HEK293T (cell line): ENCODE measurements around the gene OXSM.

Source experiments
- CTCF ChIA-PET: fragments of 350-600 bp; formaldehyde crosslinking; extraction: SDS; loops from one replicate; lab custom pipeline; 2021; ENCODE audit warnings: antibody characterized with exemption, inconsistent platforms; lab: Yijun Ruan, JAX
- POLR2A ChIA-PET: fragments of 350-600 bp; formaldehyde crosslinking; extraction: SDS; loops from one replicate; lab custom pipeline; 2020; ENCODE audit warnings: antibody characterized with exemption, inconsistent platforms; lab: Yijun Ruan, JAX
- DNase-seq: peaks from one replicate; pipeline ENCODE4 v3.0.0; 2012; ENCODE audit warnings: mixed read lengths; ENCODE audit errors: extremely low spot score
- ELF4 ChIP-seq: fragments of 450-650 bp; IDR thresholded peaks from 2 replicates; pipeline ENCODE4 v1.6.1; 2017; ENCODE audit warnings: antibody characterized with exemption
- FOXA1 ChIP-seq: fragments of 450-650 bp; IDR thresholded peaks from 2 replicates; pipeline ENCODE4 v1.6.1; 2016; ENCODE audit warnings: mild to moderate bottlenecking
- NFRKB ChIP-seq: fragments of 450-650 bp; IDR thresholded peaks from 2 replicates; pipeline ENCODE4 v1.6.1; 2016; ENCODE audit warnings: mild to moderate bottlenecking, moderate library complexity
- ZNF384 ChIP-seq: fragments of 450-650 bp; IDR thresholded peaks from 2 replicates; pipeline ENCODE4 v1.6.1; 2016

OXSM gene

DNA sequence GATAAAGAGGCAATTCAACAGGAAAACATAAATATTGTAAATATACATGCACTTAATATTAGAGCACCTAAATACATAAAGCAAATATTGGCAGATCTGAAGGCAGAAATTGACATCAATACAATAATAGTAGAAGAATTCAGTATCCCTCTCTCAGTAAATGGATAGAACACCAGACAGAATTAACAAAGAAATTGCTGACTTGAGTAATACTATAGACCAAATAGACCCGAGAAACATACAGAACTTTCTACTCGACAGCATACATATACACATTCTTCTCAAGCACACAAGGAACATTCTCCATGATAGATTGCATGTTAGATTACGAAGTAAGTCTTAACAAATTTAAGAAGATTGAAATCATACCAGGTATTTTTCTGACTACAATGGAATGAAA lies 50.2 kb downstream of the OXSM start:
- DNase-seq, result no peak
- CTCF ChIA-PET, result no interaction called here
- no peak for TF ChIP-seq FOXA1
- no peak for TF ChIP-seq NFRKB
- POLR2A ChIA-PET, result no interaction called here

GRCh38 chr3:25843332-25843731 lies 53.4 kb downstream of the OXSM start:
- POLR2A ChIA-PET, result no interaction called here

More at GRCh38 chr3:25843332-25843731, 53.4 kb downstream of the OXSM start:
- DNase-seq, result no peak
- TF ChIP-seq FOXA1 (no peak), ZNF384 (no peak), ELF4 (no peak)
- CTCF ChIA-PET, result no interaction called here
